Sigmoid colon (tissue), 7 donors: ENCODE data around the gene GRIK4. TPM values are rescaled to one million over a fixed set of nuclear protein-coding genes. Genes with fewer than 3 reads are reported as not detected.
"Not testable (repeated sequence)": the region's sequence is repeated elsewhere in the genome, so short reads cannot be mapped to it uniquely, and the experiment has no call there.

ENCODE experiments used
- DNase-seq: peaks from one replicate; pipeline ENCODE4 v3.0.0-alpha.2; 2019
- H3K27ac ChIP-seq, 4 donors: fragments of 200-600 bp; sonication (generic); one replicate each; pipeline ENCODE4 v1.5.1; 2016 to 2019; ENCODE audit warnings: mild to moderate bottlenecking in 1 of 4
- H3K27me3 ChIP-seq, 3 donors: fragments of 200-600 bp; sonication (generic); one replicate each; pipeline ENCODE4 v1.5.1; 2019; ENCODE audit warnings: mild to moderate bottlenecking in 1 of 3
- H3K36me3 ChIP-seq, 4 donors: fragments of 200-600 bp; sonication (generic); one replicate each; pipeline ENCODE4 v1.5.1; 2016 to 2019
- H3K4me1 ChIP-seq, 4 donors: fragments of 200-600 bp; sonication (generic); one replicate each; pipeline ENCODE4 v1.5.1; 2017 to 2019
- H3K4me3 ChIP-seq, 4 donors: fragments of 200-600 bp; sonication (generic); one replicate each; pipeline ENCODE4 v1.5.1; 2017 to 2019; ENCODE audit warnings: mild to moderate bottlenecking in 2 of 4, moderate library complexity in 1 of 4
- H3K9me3 ChIP-seq, 4 donors: fragments of 200-600 bp in 3 of 4; sonication (generic) in 3 of 4; one replicate each; pipeline versions ENCODE4 v1.5.1 to v1.6.1; 2013 to 2019
- CTCF ChIP-seq, 4 experiments: fragments of 450-650 bp in 3 of 4; fragments of 200-600 bp in 1 of 4; IDR thresholded peaks; one replicate each; pipeline ENCODE4 v1.5.1; 2016 to 2019; ENCODE audit warnings: antibody characterized with exemption in 4 of 4, mild to moderate bottlenecking in 3 of 4, moderate library complexity in 2 of 4
- EP300 ChIP-seq, 4 donors: sonication (generic); formaldehyde crosslinking; IDR thresholded peaks; one replicate each; pipeline ENCODE4 v1.6.1; 2017; ENCODE audit warnings: antibody characterized with exemption in 4 of 4
- POLR2A ChIP-seq, 2 donors: fragments of 450-650 bp; IDR thresholded peaks; one replicate each; pipeline ENCODE4 v1.6.1; 2016; ENCODE audit warnings: antibody characterized with exemption in 2 of 2, mild to moderate bottlenecking in 2 of 2, moderate library complexity in 2 of 2
- POLR2AphosphoS5 ChIP-seq, 4 donors: sonication (generic); formaldehyde crosslinking; IDR thresholded peaks; one replicate each; pipeline ENCODE4 v1.6.1; 2017; ENCODE audit warnings: antibody characterized with exemption in 4 of 4
- WGBS, 2 donors: extraction: QIAGEN DNeasy Blood & Tissue Kit; methylation state at CpG; one replicate each; pipeline ENCODE4 v1.1.7; 2013; 5-methylcytosine and 5-hydroxymethylcytosine counted together
- intact Hi-C: fragments of 100-400 bp; cut with DNase I; formaldehyde crosslinking; loops from one replicate; pipeline ENCODE4 v1.15.1; 2023
- polyA plus RNA-seq, 3 donors: library from polyadenylated mRNA; stranded (reverse); fragments of 200-250 nt; gene quantifications; one replicate each; pipeline ENCODE4 v1.2.3, GENCODE V29; 2013
- total RNA-seq, 4 donors: library from RNA; depleted of rRNA; stranded (reverse); fragments of >200 nt; gene quantifications; one replicate each; pipeline ENCODE4 v1.1.0, GENCODE V29; 2016
- donor health status: healthy with polysubstance abuse.
- donor health status: Bipolar disorder and iron deficiency.
- donor health status: healthy.

Gene GRIK4
- total and polyA plus RNA-seq, 7 donors = 0.10 to 0.36 (median 0.27) TPM; not detected in 4

GRCh38 chr11:121029153-121029552 is 517.6 kb downstream of the GRIK4 start:
- Histone ChIP-seq H3K27me3 (no peaks in the 10 kb centered on the region), H3K27ac (no peak overlapping the region), H3K9me3 (no peaks in the 10 kb centered on the region), H3K4me3 (no peak overlapping the region), H3K4me1 (peaks cover 0 to 14% (median 11%) of the 10 kb centered on the region in 4 donors), H3K36me3 (no peaks in the 10 kb centered on the region)
- intact Hi-C loops = no loop called here
- no peak for DNase-seq
- TF ChIP-seq EP300 (IDR thresholded peaks at IDR 0.05) (no peak), POLR2AphosphoS5 (IDR thresholded peaks at IDR 0.05) (no peak), CTCF (IDR thresholded peaks at IDR 0.05) (no peak), POLR2A (IDR thresholded peaks at IDR 0.05) (no peak)
- WGBS, 2 donors = 23 to 64% methylated on average over 2 of the region's 2 CpGs

GRCh38 chr11:121029813-121030445 is 518.4 kb downstream of the GRIK4 start:
- Histone ChIP-seq H3K27me3 (no peaks in the 10 kb centered on the region), H3K4me3 (no peak overlapping the region), H3K4me1 (peaks cover 0 to 8% (median 5%) of the 10 kb centered on the region in 4 donors), H3K9me3 (no peaks in the 10 kb centered on the region), H3K27ac (no peak overlapping the region), H3K36me3 (no peaks in the 10 kb centered on the region)
- no peak for TF ChIP-seq CTCF (IDR thresholded peaks at IDR 0.05)
- TF ChIP-seq POLR2AphosphoS5 (IDR thresholded peaks at IDR 0.05) = no peak
- TF ChIP-seq EP300 (IDR thresholded peaks at IDR 0.05) = no peak
- TF ChIP-seq POLR2A (IDR thresholded peaks at IDR 0.05) = no peak
- no peak for DNase-seq
- WGBS, 2 donors = 58 to 72% methylated on average over 3 of the region's 3 CpGs
- intact Hi-C loops = no loop called here

- WGBS, 2 donors = 96 to 97% methylated on average over 2 of the region's 2 CpGs
Measured at GRCh38 chr11:121031167-121031566, 519.6 kb downstream of the GRIK4 start.

GRCh38 chr11:121031648-121032047 is 520.1 kb downstream of the GRIK4 start:
- WGBS, 2 donors = 95 to 98% methylated on average over 4 of the region's 4 CpGs
- H3K27ac ChIP-seq, intact Hi-C loops, H3K27me3 ChIP-seq, H3K36me3 ChIP-seq, H3K9me3 ChIP-seq, H3K4me3 ChIP-seq, DNase-seq, H3K4me1 ChIP-seq: not testable (repeated sequence)

More at GRCh38 chr11:121031167-121031566, 519.6 kb downstream of the GRIK4 start:
- H3K27ac ChIP-seq = no peak overlapping the region
- H3K4me3 ChIP-seq = no peak overlapping the region
- H3K9me3 ChIP-seq = no peaks in the 10 kb centered on the region
- DNase-seq = no peak
- no peaks in the 10 kb centered on the region for H3K4me1 ChIP-seq
- no peak for TF ChIP-seq POLR2A (IDR thresholded peaks at IDR 0.05)
- no peak for TF ChIP-seq CTCF (IDR thresholded peaks at IDR 0.05)
- no peak for TF ChIP-seq POLR2AphosphoS5 (IDR thresholded peaks at IDR 0.05)
- no peak for TF ChIP-seq EP300 (IDR thresholded peaks at IDR 0.05)
- no peaks in the 10 kb centered on the region for H3K36me3 ChIP-seq
- H3K27me3 ChIP-seq = no peaks in the 10 kb centered on the region
- intact Hi-C loops = no loop called here

- Histone ChIP-seq H3K36me3 (no peaks in the 10 kb centered on the region), H3K4me1 (no peaks in the 10 kb centered on the region), H3K27me3 (no peaks in the 10 kb centered on the region), H3K9me3 (no peaks in the 10 kb centered on the region), H3K27ac (no peak overlapping the region), H3K4me3 (no peak overlapping the region)
- intact Hi-C loops = no loop called here
- TF ChIP-seq CTCF (IDR thresholded peaks at IDR 0.05) (no peak), EP300 (IDR thresholded peaks at IDR 0.05) (no peak), POLR2AphosphoS5 (IDR thresholded peaks at IDR 0.05) (no peak), POLR2A (IDR thresholded peaks at IDR 0.05) (no peak)
- 92 to 93% methylated on average over 3 of the region's 3 CpGs for WGBS, 2 donors
- no peak for DNase-seq
Measured at GRCh38 chr11:121032546-121032945, 521.0 kb downstream of the GRIK4 start.
